Measurements from ENCODE around the gene TIA1. TPM values are rescaled to one million over a fixed set of nuclear protein-coding genes. Genes with fewer than 3 reads are reported as not detected.

The TIA1 gene
- total RNA-seq, 1 experiment from 2014 or later: 94.1 TPM

- TF ChIP-seq CTCF (IDR thresholded peaks at IDR 0.05 in 2 of 3, conservative IDR thresholded peaks at IDR 0.05 in 1 of 3; ENCODE audit: borderline replicate concordance in 1 of 3, insufficient read depth in 1 of 3, low read depth in 2 of 3, low read length in 2 of 3) (no peak), REST (IDR thresholded peaks at IDR 0.05; ENCODE audit: low read depth) (no peak)
Observed at GRCh38 chr2:70192516-70192915, 55.9 kb downstream of the TIA1 start (continued).

GRCh38 chr2:70191244-70191735 lies 57.1 kb downstream of the TIA1 start:
- H3K79me2 ChIP-seq (ENCODE audit: insufficient read depth, low read length): peaks cover 7% of the 10 kb centered on the region; the same call in 1 of the 2 replicates
- peak overlapping the region; percentile 83 for H3K4me2 ChIP-seq (ENCODE audit: low read length)
- CTCF ChIA-PET: interaction anchor here (0.7 to 1.3 kb wide), 2 partner anchors 113 to 277 kb away, joined by 3 to 6 read pairs; partner anchors contain the start of gene MXD1
- TF ChIP-seq CEBPB (IDR thresholded peaks at IDR 0.05; ENCODE audit: low read depth): no peak
- no peak for TF ChIP-seq SRF (IDR thresholded peaks at IDR 0.05; ENCODE audit: low read depth)
- TF ChIP-seq JUND (IDR thresholded peaks at IDR 0.05): no peak
- TF ChIP-seq POLR2AphosphoS5 (IDR thresholded peaks at IDR 0.05; ENCODE audit: low read depth, low read length): no peak
- TF ChIP-seq SP1 (IDR thresholded peaks at IDR 0.05; ENCODE audit: low read depth): no peak
- TF ChIP-seq CBX3 (IDR thresholded peaks at IDR 0.05; ENCODE audit: low read depth): 0 out of 2 replicates have a peak, but pooled peaks have one; percentile 2
- no peaks in the 10 kb centered on the region for H3K9me3 ChIP-seq (ENCODE audit: control insufficient read depth in 1 of 2, insufficient read depth in 1 of 2, low read depth in 1 of 2, low read length in 2 of 2)
- no peaks in the 10 kb centered on the region for H3K9me2 ChIP-seq (ENCODE audit: insufficient read depth)
- intact Hi-C loops (cut with micrococcal nuclease): loop anchor here (2.0 to 5.0 kb wide), 3 partner anchors 56 to 278 kb away; partner anchors contain the start of genes PCBP1 and TIA1
- no peaks in the 10 kb centered on the region for H3K36me3 ChIP-seq (ENCODE audit: control insufficient read depth in 1 of 2, insufficient read depth in 2 of 2, low read length in 2 of 2)
- TSS peak; percentile 98 for BruUV-seq (replicated peaks)
- peak overlapping the region; percentile 77 for H3K9ac ChIP-seq (ENCODE audit: low read length)
- POLR2A ChIA-PET: interaction anchor here (0.7 to 2.2 kb wide), 23 partner anchors 9 to 280 kb away, joined by 3 to 16 read pairs (median 4); partner anchors contain the start of genes MXD1, PCYOX1 and SNRPG
- no peak overlapping the region for H2AFZ ChIP-seq (ENCODE audit: low read depth, low read length, poor library complexity, severe bottlenecking)
- H3K27me3 ChIP-seq (ENCODE audit: insufficient read depth, low read length): no peaks in the 10 kb centered on the region
- ATAC-seq (no peak), DNase-seq (ENCODE audit: low read depth, low spot score) (no peak)
- peak overlapping the region; percentile 79 to 87 for H3K4me3 ChIP-seq (replicated peaks in 1 of 2; ENCODE audit: low read depth in 1 of 2, low read length in 2 of 2)
- peaks cover 7 to 14% of the 10 kb centered on the region in 2 experiments; a peak in 3 of 4 replicates for H3K4me1 ChIP-seq (ENCODE audit: control insufficient read depth in 1 of 2, insufficient read depth in 2 of 2, low read length in 2 of 2)
- H4K20me1 ChIP-seq (ENCODE audit: insufficient read depth): no peaks in the 10 kb centered on the region
- RAD21 ChIA-PET (ENCODE audit: low non-redundant PET in 1 of 2, low total read pairs in 2 of 2, uncharacterized antibody in 2 of 2, unreplicated experiment in 2 of 2): interaction anchor here (0.7 to 1.2 kb wide), 3 partner anchors 67 to 103 kb away, joined by 3 to 4 read pairs (median 3); partner anchors contain the start of genes SNRPG (in 2 of the 2) and PCYOX1 (in 1 of the 2)
- H3K27ac ChIP-seq (ENCODE audit: low read depth, low read length): peak overlapping the region; percentile 86
